ENCODE results near the gene CEP104. TPM values are rescaled to one million over a fixed set of nuclear protein-coding genes. Genes with fewer than 3 reads are reported as not detected.

The CEP104 gene
- total RNA-seq, 1 experiment from 2014 or later: 34.3 TPM

DNA sequence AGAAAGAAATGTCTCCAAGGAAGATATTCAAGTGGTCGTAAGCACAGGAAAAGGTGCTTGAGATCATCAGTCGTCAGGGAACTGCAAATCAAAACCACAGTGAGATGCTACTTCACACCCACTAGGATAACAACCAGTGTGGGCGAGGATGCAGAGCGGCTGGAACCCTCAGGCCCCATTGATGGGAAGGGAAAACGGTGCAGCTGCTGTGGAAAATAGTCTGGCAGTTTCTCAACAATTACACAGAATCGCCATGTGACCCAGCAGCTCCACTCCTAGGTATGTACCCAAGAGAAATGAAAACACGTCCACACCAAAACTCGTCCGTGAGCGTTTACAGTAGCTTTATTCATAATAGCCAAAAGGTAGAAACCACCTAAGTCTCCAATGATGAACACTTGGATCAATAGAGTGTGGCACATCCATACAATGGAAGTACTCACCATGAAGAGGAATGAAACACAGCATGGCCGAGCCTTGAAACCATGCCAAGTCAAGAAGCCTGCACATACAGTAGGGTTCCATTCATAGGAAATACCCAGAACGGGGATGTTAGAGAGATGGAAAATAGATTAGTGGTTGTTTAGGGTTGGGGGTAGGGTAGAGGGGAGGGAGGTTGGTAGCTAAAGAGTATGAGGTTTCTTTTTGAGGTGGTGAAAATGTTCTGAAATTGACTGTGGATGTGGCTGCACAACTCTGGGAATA lies 6.4 kb upstream of the CEP104 start:
- CTCF ChIA-PET: no interaction called here
- no peak for DNase-seq
- peaks cover under 1% of the 10 kb centered on the region for H3K36me3 Mint-ChIP-seq (ENCODE audit: insufficient read depth, unreplicated experiment)
- no peaks in the 10 kb centered on the region for H3K27me3 Mint-ChIP-seq (ENCODE audit: unreplicated experiment)
- intact Hi-C loops (cut with micrococcal nuclease; ENCODE audit: unreplicated experiment): no loop called here
- TF ChIP-seq, protein P1, sequence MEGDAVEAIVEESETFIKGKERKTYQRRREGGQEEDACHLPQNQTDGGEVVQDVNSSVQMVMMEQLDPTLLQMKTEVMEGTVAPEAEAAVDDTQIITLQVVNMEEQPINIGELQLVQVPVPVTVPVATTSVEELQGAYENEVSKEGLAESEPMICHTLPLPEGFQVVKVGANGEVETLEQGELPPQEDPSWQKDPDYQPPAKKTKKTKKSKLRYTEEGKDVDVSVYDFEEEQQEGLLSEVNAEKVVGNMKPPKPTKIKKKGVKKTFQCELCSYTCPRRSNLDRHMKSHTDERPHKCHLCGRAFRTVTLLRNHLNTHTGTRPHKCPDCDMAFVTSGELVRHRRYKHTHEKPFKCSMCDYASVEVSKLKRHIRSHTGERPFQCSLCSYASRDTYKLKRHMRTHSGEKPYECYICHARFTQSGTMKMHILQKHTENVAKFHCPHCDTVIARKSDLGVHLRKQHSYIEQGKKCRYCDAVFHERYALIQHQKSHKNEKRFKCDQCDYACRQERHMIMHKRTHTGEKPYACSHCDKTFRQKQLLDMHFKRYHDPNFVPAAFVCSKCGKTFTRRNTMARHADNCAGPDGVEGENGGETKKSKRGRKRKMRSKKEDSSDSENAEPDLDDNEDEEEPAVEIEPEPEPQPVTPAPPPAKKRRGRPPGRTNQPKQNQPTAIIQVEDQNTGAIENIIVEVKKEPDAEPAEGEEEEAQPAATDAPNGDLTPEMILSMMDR (IDR thresholded peaks at IDR 0.05; ENCODE audit: unreplicated experiment): no peak
- H3K4me3 Mint-ChIP-seq (ENCODE audit: low read depth, unreplicated experiment): no peak overlapping the region
- no peak overlapping the region for H3K27ac Mint-ChIP-seq (ENCODE audit: unreplicated experiment)
- no peaks in the 10 kb centered on the region for H3K9me3 Mint-ChIP-seq (ENCODE audit: low read depth, unreplicated experiment)
- BruUV-seq (replicated peaks): no TSS peak
- H3K4me1 Mint-ChIP-seq (ENCODE audit: low read depth, unreplicated experiment): no peaks in the 10 kb centered on the region

DNA sequence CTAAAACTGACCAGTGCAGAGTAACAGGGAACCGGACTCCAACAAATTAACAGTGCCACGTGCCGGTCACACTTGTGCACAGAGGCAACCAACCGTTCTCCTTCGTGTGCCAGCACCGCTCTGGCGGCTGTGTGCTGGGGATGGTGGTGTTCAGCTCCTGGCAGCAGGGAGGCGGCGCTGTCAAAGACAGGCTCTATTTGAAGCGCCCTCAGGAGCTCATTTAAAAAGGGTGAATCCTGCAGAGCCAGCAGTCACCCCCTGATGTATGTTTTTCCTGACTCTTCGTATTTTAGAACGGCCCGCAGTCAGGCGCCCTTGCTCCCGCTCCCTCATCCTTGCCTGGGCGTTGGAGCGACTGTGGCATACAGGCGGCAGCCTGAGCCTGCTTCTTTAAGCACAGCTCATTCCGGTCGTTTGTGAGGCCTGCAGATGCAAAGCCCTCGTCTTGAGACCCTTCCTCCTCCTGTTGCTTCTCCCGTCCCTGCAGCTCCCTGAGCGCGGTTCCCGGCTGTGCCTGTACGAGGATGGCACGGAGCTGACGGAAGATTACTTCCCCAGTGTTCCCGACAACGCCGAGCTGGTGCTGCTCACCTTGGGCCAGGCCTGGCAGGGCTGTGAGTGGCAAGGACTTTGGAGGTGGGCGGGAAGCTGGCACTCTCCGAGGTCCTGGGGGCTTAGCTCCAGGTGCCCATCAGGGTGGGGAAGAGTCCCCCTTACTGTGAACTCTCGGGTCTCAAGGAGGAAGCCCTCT lies 1.4 kb upstream of the CEP104 start:
- peaks cover 8% of the 10 kb centered on the region for H3K4me1 Mint-ChIP-seq (ENCODE audit: low read depth, unreplicated experiment)
- no peaks in the 10 kb centered on the region for H3K27me3 Mint-ChIP-seq (ENCODE audit: unreplicated experiment)
- no peaks in the 10 kb centered on the region for H3K9me3 Mint-ChIP-seq (ENCODE audit: low read depth, unreplicated experiment)
- CTCF ChIA-PET: no interaction called here
- intact Hi-C loops (cut with micrococcal nuclease; ENCODE audit: unreplicated experiment): no loop called here
- no peak overlapping the region for H3K27ac Mint-ChIP-seq (ENCODE audit: unreplicated experiment)
- H3K36me3 Mint-ChIP-seq (ENCODE audit: insufficient read depth, unreplicated experiment): peaks cover 19% of the 10 kb centered on the region
- BruUV-seq (replicated peaks): no TSS peak
- DNase-seq: peak; percentile 4
- TF ChIP-seq, protein P1 (IDR thresholded peaks at IDR 0.05; ENCODE audit: unreplicated experiment): no peak
- peak overlapping the region; percentile 95 for H3K4me3 Mint-ChIP-seq (ENCODE audit: low read depth, unreplicated experiment)

DNA sequence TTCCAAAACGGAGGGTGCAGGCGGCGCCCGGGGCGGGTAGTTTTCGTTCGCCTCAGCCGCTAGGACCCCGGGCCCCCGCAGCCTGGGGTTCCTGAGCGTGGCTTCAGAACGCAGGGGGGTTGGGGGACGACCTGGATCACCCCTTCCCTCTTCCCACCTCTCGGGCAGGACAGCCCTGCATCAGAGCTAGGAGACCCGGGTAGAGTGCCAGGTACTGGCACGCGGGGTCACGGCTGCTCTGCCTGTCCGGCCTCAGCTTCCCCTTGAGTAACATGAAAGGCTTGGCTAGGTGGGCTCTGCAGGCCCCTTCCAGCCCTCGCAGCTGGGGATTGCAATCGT lies 749 bp upstream of the CEP104 start:
- TF ChIP-seq, protein P1 (IDR thresholded peaks at IDR 0.05; ENCODE audit: unreplicated experiment): no peak
- CTCF ChIA-PET: interaction anchor here (0.8 kb wide), 1 partner anchor 42 kb away, joined by 3 read pairs; the partner anchor contains the start of gene C1orf174
- Mint-ChIP-seq H3K9me3 (ENCODE audit: low read depth, unreplicated experiment) (no peaks in the 10 kb centered on the region), H3K36me3 (ENCODE audit: insufficient read depth, unreplicated experiment) (peaks cover 19% of the 10 kb centered on the region), H3K27me3 (ENCODE audit: unreplicated experiment) (no peaks in the 10 kb centered on the region), H3K4me1 (ENCODE audit: low read depth, unreplicated experiment) (peaks cover 8% of the 10 kb centered on the region), H3K27ac (ENCODE audit: unreplicated experiment) (no peak overlapping the region), H3K4me3 (ENCODE audit: low read depth, unreplicated experiment) (peak overlapping the region; percentile 95)
- DNase-seq: peak; percentile 2
- BruUV-seq (replicated peaks): no TSS peak
- intact Hi-C loops (cut with micrococcal nuclease; ENCODE audit: unreplicated experiment): loop anchor here (2.0 kb wide), 1 partner anchor 43 kb away; the partner anchor contains the start of gene C1orf174

DNA sequence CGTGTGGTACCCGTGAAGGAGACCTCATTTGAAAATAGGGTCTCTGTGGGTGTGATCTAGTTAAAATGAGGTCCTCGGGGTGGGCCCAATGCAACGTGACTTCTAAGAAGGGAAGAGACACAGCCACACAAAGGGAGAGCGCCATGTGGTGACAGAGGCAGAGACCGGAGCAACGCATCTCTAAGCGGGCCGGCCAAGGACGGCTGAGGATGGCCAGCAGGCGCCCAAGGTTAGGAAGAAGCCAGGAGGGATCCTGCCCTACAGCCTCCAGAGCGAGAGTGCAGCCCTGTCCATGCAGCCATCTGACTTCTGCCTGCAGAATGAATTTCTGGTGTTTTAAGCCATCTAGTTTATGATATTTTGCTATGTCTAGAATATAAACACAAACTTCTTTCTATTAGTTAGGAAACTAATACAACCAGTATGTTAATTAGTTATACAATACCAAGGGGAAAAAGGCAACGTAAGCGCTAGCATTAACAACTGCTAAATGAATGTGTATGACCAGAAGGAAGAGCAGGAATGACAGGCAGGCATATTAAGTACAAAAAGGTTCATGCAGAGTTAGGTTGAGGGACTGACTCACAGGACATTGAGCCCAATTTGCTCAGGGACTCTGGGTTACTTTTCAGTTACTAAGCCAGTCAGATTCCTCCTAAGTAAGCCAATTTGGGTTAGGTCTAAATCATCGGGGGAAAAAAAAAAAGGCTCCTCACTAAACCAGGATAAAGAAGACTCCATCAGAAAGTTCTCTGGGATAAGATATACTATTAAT lies 4.1 kb downstream of the CEP104 start:
- TF ChIP-seq, protein P1 (IDR thresholded peaks at IDR 0.05; ENCODE audit: unreplicated experiment): no peak
- CTCF ChIA-PET: interaction anchor here (0.5 kb wide), 1 partner anchor 9 kb away, joined by 3 read pairs; no protein-coding TSS in a partner anchor
- Mint-ChIP-seq H3K27me3 (ENCODE audit: unreplicated experiment) (no peaks in the 10 kb centered on the region), H3K36me3 (ENCODE audit: insufficient read depth, unreplicated experiment) (peaks cover 19% of the 10 kb centered on the region), H3K4me3 (ENCODE audit: low read depth, unreplicated experiment) (no peak overlapping the region), H3K4me1 (ENCODE audit: low read depth, unreplicated experiment) (peaks cover 8% of the 10 kb centered on the region), H3K9me3 (ENCODE audit: low read depth, unreplicated experiment) (no peaks in the 10 kb centered on the region), H3K27ac (ENCODE audit: unreplicated experiment) (no peak overlapping the region)
- no peak for DNase-seq
- no TSS peak for BruUV-seq (replicated peaks)
- intact Hi-C loops (cut with micrococcal nuclease; ENCODE audit: unreplicated experiment): no loop called here
